ENCODE measurements around the gene ULK1. TPM values are rescaled to one million over a fixed set of nuclear protein-coding genes. Genes with fewer than 3 reads are reported as not detected.

Gene ULK1
- polyA plus RNA-seq, 1 donor from 2014 or later, result 19.0 TPM

GRCh38 chr12:131909081-131909751 lies 14.8 kb downstream of the ULK1 start:
- Histone ChIP-seq H3K79me2 (replicated peaks; ENCODE audit: insufficient read depth, low read length) (peaks cover 5% of the 10 kb centered on the region), H3F3A (ENCODE audit: insufficient read depth, low read length, poor library complexity, severe bottlenecking) (no peaks in the 10 kb centered on the region), H2AFZ (ENCODE audit: low read depth, low read length) (no peak overlapping the region), H3K27ac (ENCODE audit: low read length) (no peak overlapping the region), H3K9me2 (ENCODE audit: insufficient read depth, low read length) (no peaks in the 10 kb centered on the region), H3K9me3 (ENCODE audit: low read length) (no peaks in the 10 kb centered on the region), H3K4me3 (ENCODE audit: low read length) (no peak overlapping the region), H4K20me1 (ENCODE audit: insufficient read depth) (peaks cover 6% of the 10 kb centered on the region), H3K36me3 (ENCODE audit: insufficient read depth, low read length) (no peaks in the 10 kb centered on the region), H3K27me3 (ENCODE audit: insufficient read depth, low read depth, low read length) (no peaks in the 10 kb centered on the region), H3K4me2 (ENCODE audit: low read length) (no peak overlapping the region), H3K9ac (ENCODE audit: low read length) (no peak overlapping the region)
- no peak for TF ChIP-seq MXI1 (conservative IDR thresholded peaks at IDR 0.05; ENCODE audit: poor library complexity, severe bottlenecking)
- no peak for TF ChIP-seq EP300 (conservative IDR thresholded peaks at IDR 0.05; ENCODE audit: poor library complexity, severe bottlenecking)
- no peak for TF ChIP-seq SMC3 (conservative IDR thresholded peaks at IDR 0.05; ENCODE audit: poor library complexity)
- TF ChIP-seq, protein P1, sequence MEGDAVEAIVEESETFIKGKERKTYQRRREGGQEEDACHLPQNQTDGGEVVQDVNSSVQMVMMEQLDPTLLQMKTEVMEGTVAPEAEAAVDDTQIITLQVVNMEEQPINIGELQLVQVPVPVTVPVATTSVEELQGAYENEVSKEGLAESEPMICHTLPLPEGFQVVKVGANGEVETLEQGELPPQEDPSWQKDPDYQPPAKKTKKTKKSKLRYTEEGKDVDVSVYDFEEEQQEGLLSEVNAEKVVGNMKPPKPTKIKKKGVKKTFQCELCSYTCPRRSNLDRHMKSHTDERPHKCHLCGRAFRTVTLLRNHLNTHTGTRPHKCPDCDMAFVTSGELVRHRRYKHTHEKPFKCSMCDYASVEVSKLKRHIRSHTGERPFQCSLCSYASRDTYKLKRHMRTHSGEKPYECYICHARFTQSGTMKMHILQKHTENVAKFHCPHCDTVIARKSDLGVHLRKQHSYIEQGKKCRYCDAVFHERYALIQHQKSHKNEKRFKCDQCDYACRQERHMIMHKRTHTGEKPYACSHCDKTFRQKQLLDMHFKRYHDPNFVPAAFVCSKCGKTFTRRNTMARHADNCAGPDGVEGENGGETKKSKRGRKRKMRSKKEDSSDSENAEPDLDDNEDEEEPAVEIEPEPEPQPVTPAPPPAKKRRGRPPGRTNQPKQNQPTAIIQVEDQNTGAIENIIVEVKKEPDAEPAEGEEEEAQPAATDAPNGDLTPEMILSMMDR (IDR thresholded peaks at IDR 0.05; ENCODE audit: poor library complexity, severe bottlenecking), result no peak
- no peak for TF ChIP-seq TAF1 (IDR thresholded peaks at IDR 0.05; ENCODE audit: low read depth)
- TF ChIP-seq EZH2 (IDR thresholded peaks at IDR 0.05; ENCODE audit: borderline replicate concordance, insufficient read depth, low read length, poor library complexity, severe bottlenecking), result no peak
- TF ChIP-seq, protein P2, sequence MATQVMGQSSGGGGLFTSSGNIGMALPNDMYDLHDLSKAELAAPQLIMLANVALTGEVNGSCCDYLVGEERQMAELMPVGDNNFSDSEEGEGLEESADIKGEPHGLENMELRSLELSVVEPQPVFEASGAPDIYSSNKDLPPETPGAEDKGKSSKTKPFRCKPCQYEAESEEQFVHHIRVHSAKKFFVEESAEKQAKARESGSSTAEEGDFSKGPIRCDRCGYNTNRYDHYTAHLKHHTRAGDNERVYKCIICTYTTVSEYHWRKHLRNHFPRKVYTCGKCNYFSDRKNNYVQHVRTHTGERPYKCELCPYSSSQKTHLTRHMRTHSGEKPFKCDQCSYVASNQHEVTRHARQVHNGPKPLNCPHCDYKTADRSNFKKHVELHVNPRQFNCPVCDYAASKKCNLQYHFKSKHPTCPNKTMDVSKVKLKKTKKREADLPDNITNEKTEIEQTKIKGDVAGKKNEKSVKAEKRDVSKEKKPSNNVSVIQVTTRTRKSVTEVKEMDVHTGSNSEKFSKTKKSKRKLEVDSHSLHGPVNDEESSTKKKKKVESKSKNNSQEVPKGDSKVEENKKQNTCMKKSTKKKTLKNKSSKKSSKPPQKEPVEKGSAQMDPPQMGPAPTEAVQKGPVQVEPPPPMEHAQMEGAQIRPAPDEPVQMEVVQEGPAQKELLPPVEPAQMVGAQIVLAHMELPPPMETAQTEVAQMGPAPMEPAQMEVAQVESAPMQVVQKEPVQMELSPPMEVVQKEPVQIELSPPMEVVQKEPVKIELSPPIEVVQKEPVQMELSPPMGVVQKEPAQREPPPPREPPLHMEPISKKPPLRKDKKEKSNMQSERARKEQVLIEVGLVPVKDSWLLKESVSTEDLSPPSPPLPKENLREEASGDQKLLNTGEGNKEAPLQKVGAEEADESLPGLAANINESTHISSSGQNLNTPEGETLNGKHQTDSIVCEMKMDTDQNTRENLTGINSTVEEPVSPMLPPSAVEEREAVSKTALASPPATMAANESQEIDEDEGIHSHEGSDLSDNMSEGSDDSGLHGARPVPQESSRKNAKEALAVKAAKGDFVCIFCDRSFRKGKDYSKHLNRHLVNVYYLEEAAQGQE (IDR thresholded peaks at IDR 0.05; ENCODE audit: borderline replicate concordance), result no peak
- no peak for TF ChIP-seq POLR2AphosphoS5 (IDR thresholded peaks at IDR 0.05)
- TF ChIP-seq RAD21 (conservative IDR thresholded peaks at IDR 0.05), result no peak

- H3K36me3 ChIP-seq (ENCODE audit: insufficient read depth, low read length), result no peaks in the 10 kb centered on the region
These were observed 15.4 kb downstream of the ULK1 start for GRCh38 chr12:131909752-131910219.

More at GRCh38 chr12:131909752-131910219, 15.4 kb downstream of the ULK1 start:
- H4K20me1 ChIP-seq (ENCODE audit: insufficient read depth), result peaks cover 5% of the 10 kb centered on the region
- no peak overlapping the region for H3K4me3 ChIP-seq (ENCODE audit: low read length)
- TF ChIP-seq MXI1 (conservative IDR thresholded peaks at IDR 0.05; ENCODE audit: poor library complexity, severe bottlenecking) (no peak), EZH2 (IDR thresholded peaks at IDR 0.05; ENCODE audit: borderline replicate concordance, insufficient read depth, low read length, poor library complexity, severe bottlenecking) (no peak), SMC3 (conservative IDR thresholded peaks at IDR 0.05; ENCODE audit: poor library complexity) (no peak), RAD21 (conservative IDR thresholded peaks at IDR 0.05) (no peak), POLR2AphosphoS5 (IDR thresholded peaks at IDR 0.05) (no peak)
- TF ChIP-seq, protein P2 (IDR thresholded peaks at IDR 0.05; ENCODE audit: borderline replicate concordance), result no peak
- TF ChIP-seq, protein P1 (IDR thresholded peaks at IDR 0.05; ENCODE audit: poor library complexity, severe bottlenecking), result no peak
- no peaks in the 10 kb centered on the region for H3K79me2 ChIP-seq (replicated peaks; ENCODE audit: insufficient read depth, low read length)
- no peaks in the 10 kb centered on the region for H3K9me3 ChIP-seq (ENCODE audit: low read length)
- H2AFZ ChIP-seq (ENCODE audit: low read depth, low read length), result no peak overlapping the region
- no peaks in the 10 kb centered on the region for H3K9me2 ChIP-seq (ENCODE audit: insufficient read depth, low read length)
- no peaks in the 10 kb centered on the region for H3F3A ChIP-seq (ENCODE audit: insufficient read depth, low read length, poor library complexity, severe bottlenecking)
- H3K9ac ChIP-seq (ENCODE audit: low read length), result no peak overlapping the region
- no peaks in the 10 kb centered on the region for H3K27me3 ChIP-seq (ENCODE audit: insufficient read depth, low read depth, low read length)
- no peak overlapping the region for H3K4me2 ChIP-seq (ENCODE audit: low read length)
- no peak overlapping the region for H3K27ac ChIP-seq (ENCODE audit: low read length)
